Colon (tissue), 2 donors: ENCODE data around the gene FAM83B.
"Not testable (repeated sequence)": the region's sequence is repeated elsewhere in the genome, so short reads cannot be mapped to it uniquely, and the experiment has no call there.

Experiments
- FAIRE-seq: peaks from 2 replicates; lab custom pipeline; 2012; peaks lifted over from hg19 to GRCh38; lab: Jason Lieb, UNC
- donor health status: control.
- donor health status: control.

Gene FAM83B, protein sequence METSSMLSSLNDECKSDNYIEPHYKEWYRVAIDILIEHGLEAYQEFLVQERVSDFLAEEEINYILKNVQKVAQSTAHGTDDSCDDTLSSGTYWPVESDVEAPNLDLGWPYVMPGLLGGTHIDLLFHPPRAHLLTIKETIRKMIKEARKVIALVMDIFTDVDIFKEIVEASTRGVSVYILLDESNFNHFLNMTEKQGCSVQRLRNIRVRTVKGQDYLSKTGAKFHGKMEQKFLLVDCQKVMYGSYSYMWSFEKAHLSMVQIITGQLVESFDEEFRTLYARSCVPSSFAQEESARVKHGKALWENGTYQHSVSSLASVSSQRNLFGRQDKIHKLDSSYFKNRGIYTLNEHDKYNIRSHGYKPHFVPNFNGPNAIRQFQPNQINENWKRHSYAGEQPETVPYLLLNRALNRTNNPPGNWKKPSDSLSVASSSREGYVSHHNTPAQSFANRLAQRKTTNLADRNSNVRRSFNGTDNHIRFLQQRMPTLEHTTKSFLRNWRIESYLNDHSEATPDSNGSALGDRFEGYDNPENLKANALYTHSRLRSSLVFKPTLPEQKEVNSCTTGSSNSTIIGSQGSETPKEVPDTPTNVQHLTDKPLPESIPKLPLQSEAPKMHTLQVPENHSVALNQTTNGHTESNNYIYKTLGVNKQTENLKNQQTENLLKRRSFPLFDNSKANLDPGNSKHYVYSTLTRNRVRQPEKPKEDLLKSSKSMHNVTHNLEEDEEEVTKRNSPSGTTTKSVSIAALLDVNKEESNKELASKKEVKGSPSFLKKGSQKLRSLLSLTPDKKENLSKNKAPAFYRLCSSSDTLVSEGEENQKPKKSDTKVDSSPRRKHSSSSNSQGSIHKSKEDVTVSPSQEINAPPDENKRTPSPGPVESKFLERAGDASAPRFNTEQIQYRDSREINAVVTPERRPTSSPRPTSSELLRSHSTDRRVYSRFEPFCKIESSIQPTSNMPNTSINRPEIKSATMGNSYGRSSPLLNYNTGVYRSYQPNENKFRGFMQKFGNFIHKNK

DNA sequence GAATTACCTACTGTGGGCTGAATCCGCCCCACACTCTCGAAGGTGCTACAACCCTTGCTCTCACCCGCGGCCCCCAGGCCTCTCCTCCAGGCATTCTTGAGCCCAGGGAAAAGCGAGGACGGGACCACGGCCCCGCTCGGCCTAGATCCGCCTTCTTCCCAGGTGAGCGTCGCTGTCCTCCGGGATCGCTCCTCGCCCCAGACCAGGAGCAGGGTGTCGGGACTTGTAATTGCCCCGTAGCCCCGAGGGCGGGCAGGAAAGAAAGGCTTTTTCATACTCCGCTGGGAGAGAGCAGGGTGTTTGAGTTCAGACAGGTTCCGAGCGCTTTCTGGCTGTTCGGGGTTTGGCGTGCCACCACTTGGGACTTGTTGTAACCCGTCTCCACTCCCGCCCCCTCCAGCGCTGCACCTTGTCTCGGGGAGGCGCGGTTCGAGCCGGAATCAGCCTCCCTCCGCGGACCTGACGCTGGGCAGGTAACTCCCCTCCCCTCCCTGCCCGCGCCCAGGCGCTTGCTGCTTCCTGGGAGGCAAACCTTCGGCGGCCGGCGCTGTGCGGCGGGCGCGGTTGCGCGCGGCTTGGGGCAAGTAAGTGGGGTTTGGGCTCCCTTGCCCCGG is at the start of gene FAM83B:
Gene FAM83B (plus strand): TSS at position 529 of the 614 bp plus-strand sequence. CDS start 23,476 bp downstream, outside the sequence.
- no peak for FAIRE-seq

DNA sequence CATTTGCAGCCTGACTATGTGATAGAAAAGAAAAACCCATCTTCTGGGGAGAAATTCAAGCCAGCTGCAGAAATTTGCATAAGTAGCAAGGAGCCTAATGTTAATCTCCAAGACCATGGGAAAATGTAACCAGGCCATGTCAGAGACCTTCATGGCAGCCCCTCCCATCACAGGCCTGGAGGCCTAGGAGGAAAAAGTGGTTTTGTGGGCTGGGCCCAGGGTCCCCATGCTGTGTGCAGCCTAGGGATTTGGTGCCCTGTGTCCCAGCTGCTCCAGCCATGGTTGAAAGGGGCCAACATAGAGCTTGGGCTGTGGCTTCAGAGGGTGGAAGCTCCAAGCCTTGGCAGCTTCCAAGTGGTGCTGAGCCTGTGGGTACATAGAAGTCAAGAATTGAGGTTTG is 49.7 kb upstream of the FAM83B start:
- not testable (repeated sequence) for FAIRE-seq

DNA sequence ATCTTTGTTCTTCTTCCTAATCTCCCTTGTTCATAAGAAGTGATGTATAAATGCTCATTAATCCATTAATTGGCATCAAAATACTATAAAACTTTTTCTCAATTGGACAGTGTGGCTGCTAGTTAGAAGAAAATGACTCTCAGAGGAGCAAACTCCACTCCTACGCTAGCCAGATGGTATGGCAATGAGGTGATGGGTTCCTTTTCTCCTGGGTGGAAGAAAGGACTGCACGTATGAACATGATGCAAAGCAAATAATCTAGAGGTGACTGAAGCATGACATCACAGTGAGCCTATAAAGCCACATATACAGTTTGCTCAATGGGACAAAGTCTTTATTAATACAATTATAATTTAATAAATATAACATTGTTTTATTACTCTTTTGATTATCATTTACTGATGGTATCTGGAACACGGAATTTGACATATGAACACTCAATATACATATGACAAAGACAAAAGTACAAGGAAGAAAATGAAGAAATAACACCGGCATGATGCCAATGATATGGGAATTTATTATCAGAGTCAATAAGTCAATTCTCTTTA is 46.4 kb upstream of the FAM83B start:
- no peak for FAIRE-seq

DNA sequence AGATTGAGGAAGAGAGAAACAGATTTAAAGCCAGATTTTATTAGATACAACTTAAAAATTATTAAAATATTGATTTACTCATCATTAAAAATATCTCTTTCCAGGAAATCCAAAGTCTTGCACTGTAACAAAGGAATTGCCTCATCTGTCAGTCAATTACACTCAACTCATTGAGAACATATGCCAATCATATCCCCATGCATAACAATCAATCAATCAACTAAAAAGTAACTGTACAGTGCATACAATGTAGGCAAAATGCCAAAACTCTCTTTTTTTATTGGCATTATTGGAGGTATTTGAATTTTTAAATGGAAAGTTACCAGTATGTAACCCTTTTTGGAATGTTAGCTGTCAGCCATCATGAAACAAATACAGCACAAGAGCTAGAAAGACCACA is 45.3 kb upstream of the FAM83B start:
- FAIRE-seq: no peak

DNA sequence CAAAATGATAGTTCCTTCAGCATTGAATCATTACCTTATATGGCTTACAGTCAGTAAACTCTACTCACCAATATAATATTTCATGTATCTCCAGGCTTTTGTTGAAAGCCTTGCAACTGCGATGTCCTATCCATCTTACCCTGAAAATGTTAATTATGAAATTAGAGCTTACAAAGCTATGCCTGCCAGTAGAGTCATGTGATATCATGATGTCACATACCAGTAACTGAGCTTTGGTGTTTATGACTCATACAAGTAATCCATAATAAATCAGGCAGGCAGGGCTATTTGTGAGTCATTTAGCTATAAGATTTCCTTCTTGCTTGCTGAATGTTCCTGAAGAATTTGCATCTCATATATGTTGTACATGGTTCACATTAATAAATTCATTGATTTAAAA is 44.9 kb upstream of the FAM83B start:
- FAIRE-seq: no peak

DNA sequence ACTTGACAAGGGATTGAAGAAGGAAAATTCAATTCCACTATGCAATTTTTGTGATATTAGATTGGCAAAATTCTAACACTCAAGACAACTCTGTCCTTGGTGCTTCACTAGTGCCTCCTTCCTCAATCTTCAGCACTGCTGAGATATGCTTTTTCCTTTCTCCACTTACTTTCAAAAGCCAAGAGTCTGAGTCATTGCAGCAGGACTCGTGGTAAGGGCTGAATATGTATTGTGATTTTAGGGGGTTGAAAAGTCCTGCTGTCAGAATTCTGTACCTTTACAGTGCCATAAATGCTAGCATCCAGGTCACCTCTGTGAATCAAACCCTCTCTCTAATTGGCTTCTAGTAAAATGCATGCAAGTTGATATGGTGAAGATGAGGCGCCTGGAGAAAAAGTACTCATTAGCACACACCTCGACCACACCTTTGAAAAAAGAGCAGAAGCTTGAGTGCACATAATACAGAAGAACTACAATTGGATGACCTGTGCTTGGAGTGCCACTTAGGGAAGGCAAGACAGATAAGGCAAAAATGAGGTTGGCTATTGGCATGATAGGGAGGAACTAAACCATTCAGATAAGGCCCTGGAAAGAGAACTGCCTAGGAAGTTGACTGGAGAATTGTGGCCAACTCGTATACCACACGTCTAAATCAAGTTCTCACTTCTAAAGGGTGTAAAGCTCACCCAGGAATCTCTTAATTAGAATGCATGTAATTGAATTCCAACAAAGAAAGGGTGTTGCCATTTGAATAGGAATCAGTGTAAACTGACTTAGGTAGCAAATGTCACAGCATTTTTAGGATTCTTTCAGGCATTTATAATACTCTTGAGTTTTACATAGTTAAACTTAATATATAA is 43.6 kb upstream of the FAM83B start:
- no peak for FAIRE-seq

DNA sequence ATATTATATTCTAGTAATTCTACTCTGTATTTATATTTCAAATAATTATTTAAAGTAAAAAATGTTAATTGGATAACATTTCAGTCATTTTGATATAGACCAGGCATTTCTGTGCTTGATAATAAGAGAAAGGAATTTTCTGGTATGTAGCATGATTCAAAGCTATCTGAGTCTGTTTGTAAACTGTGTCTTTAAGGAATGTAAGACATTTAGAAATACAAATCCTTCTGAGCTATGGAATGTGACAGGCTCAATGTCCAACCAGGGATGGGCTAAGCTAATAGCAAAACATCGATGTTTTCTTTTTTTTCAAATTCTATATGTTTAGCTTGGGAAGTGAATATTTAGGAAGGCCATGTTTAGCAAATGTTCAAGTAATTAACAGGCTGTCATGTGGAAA is 41.5 kb upstream of the FAM83B start:
- FAIRE-seq: no peak

DNA sequence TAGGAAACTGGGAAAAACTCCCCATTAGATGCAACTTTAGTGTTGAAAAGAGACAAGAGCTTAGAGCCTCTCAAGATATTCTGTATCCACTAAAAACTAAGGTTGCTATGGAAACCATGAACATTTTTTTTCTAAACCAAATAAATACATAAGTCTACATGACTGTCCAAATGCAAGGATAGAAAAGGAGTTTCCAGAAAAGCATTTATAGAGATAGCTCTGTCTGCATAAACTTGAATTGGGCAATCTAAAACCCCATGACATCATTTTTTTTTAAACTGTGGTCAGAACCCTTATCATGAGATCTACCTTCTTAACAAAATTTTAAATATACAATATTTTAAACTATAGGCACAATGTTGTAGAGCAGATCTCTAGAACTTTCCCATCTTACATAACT is 36.4 kb upstream of the FAM83B start:
- no peak for FAIRE-seq

DNA sequence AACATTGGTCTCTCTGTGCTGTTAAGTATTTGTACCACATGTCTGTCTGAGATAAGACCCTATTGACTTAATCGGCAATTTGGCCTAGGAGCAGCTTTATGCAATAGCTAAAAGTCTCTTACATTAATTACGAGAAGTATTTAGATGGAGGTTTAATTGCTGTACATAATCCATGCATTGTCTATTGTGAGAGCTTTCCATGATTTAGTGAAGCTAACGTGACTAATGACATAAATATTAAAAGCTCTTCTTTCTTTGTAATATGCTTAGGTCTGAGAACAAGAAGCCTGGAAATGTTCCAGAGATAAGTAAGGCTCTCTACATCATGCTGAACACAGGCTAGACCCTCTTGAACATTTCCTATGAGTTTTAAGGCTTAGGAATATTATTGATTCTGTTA is 32.7 kb upstream of the FAM83B start:
- FAIRE-seq: no peak

DNA sequence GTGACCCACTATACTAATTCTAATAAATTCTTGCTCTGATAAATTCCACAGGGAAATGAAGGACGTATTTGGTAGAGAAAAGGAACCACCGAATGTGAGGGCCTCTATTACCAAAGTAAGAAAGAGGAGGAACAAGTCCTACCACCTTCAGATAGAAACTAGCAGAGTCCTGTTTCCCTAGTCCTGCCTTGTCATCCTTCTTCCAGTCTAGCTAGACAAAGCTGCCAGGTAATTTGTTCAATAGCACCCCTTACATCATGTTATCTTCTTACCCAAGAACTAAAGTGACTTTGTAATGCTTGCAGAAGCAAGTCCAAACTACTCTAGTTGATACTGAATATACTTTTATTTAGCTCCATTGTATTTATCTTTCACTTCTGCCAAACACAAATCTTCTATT is 29.3 kb upstream of the FAM83B start:
- no peak for FAIRE-seq

DNA sequence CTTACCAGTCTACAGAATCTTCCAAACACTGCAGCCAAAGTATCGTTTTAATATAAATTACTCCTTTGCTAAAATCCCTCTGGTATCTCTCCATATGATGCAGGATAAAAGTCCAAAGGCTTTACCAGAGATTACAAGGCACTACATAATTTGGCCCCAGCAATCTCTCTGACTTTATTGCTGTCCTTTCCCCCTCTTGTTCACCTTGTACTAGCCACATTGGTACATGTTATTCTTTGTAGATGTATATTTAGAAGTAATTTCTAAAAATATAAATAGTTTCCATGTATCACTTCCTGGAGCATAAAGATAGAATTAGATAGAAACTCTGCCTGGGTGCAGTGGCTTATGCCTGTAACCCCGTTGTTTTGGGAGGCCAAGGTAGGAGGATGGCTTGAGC is 28.7 kb upstream of the FAM83B start:
- no peak for FAIRE-seq

DNA sequence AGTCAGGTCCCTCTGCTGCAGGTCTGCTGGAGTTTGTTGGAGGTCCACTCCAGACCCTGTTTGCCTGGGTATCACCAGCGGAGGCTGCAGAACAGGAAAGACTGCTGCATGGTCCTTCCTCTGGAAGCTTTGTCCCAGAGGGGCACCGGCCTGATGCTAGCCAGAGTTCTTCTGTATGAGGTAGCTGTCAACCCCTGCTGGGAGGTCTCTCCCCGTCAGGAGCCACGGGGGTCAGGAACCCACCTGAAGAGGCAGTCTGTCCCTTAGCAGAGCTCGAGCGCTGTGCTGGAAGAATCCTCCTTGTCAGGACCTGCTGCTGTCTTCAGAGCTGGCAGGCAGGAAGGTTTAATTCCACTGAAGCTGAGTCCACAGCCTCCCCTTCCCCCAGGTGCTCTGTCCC is 22.3 kb upstream of the FAM83B start:
- not testable (repeated sequence) for FAIRE-seq

DNA sequence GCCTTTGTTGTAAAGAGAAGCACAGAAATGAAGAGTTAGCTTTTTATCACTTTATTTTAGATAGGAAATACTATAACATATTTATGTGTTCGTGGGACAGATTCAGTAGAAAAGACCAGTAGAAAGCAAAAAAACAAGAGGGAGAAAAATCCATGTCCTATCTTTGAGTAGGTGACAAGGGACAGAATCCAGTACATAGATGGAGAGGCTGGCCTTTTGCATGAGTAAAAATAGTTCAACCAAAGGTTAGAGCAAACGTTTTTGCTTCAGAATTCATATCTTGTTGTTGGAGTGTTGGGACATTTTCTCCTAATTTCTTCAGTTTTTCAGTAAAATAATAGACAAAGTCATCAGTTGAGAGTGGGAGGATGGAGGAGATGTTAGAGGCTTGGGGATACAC is 19.6 kb upstream of the FAM83B start:
- FAIRE-seq: no peak

DNA sequence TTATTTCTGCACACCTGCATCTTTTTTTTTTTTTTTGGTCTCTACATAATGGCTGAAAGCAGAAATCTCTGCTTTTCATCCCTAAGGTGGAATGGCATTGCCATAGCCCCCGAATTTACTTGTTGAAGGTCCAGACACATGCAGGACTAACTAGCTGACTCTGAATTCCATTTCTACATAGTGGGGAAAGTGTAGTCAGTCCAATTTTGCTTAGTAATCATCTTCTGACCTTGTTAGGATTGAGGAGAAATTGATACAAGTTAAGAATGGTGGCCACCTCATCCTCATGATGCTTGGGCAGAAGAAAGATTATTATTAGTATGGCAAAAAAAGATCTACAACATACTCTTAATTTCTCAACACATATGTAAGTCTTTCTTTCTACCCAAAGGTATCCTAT is 16.4 kb upstream of the FAM83B start:
- no peak for FAIRE-seq

DNA sequence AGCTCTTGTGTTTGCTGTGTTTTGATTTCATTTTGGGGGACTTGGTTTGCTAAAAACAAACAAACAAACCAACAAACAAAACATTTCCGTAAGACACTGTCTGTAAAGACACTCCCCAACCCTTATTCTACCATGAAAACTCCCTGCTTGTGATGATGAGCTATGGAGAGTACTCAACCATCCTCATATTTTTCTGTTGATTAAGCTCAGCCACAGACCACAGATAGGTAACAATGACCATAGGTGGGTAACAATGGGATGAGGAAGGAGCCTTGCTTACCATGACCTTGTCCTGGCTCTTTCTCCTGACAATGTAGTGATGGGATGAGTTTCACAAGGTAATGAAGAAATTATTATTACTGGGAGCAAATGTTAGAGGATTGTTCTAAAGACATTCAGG is 11.4 kb upstream of the FAM83B start:
- FAIRE-seq: no peak

DNA sequence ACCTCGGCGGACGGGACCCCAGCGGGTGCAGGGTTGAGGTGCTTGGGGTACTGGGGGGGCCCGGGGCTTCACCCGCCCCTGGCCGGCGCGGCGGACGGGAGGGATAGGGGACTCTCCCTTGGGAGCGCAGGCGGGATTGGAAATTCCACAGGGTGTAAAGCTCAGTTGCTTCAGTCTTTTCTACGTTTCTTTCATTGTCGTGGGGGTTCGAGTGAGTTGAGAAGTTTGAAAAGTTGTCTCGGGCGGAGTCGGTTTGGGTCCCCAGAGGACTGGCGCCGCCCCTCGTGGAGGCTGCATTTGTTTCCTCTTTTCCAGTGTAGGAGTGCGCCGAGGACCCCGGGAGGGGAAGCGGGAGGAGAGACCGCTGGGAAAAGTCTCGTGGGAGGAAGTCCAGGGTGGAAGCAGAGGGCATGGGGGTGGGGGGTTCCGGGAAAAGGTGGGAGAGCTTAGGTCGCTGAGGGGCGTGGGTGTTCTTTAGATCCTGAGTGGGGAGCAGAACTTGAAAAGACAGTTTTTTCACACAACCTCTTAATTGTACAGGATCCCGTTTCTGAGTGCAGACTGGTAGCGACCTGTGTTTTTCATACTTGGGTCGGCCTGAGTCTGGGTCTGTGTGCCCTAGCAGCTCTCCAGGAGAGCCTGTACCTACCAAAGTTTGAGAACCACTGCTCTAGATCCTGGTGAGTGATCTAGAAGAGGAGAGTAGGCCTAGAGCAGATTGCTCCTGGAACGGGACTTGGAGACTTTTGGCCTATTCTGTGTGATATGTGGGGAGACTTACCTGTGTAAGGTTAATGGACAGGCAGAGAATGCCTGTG is 495 bp downstream of the FAM83B start:
- FAIRE-seq: no peak

DNA sequence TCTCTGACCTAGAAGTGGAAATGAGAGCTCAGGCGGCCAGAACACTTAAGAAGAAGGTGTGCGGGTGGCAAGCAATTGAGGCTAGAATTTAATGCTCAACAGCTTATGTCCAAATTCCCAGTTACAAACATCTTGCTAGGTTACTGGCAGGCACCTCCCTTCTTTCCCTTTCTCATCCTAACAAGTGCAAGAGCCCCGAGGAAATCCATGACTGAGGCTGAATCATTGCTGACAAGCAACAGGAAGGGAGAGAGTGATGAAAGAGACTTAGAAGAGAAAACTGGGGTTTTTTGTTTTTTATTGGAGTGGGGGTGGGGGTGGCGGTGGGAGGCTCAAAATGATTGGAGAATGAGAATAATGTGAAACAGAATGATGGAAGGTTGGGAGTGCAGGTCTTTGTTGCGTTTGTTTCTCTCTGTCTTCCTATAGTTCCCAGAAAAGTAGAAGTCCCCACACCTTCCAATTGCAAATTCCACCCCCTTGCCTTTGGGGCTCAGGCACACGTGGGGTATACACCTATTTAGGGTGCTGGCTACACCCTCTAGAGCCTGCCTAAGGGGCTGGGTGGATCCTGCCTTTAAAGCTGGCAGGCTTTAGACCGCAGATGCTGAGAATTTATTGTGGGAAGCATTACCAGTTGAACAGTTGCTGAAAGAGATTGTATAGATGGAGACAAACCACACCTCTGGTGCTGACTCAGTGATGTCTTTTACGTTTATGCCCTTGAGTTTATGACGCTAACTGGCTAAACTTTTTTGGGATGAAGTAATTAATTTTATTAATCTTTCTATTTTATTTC is 1.4 kb downstream of the FAM83B start:
- FAIRE-seq: no peak

DNA sequence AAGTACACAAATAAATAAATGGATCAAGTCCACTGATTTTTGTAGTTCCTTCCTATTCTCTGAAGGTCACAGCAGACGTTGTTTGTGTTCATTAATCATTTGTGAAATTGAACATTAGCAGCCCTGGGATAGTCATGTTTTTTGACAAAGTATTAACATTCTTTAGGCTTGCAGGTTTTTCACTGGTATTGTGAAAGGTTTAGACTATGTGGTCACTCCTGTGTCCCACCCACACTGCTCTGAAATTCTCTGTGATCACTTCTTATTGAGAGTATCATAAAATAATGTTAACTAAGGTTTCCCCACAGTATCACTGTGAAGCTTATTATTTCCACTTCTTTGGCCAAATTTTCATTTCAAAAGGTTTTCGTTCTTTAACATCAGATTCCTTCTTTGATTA is 3.5 kb downstream of the FAM83B start:
- no peak for FAIRE-seq

DNA sequence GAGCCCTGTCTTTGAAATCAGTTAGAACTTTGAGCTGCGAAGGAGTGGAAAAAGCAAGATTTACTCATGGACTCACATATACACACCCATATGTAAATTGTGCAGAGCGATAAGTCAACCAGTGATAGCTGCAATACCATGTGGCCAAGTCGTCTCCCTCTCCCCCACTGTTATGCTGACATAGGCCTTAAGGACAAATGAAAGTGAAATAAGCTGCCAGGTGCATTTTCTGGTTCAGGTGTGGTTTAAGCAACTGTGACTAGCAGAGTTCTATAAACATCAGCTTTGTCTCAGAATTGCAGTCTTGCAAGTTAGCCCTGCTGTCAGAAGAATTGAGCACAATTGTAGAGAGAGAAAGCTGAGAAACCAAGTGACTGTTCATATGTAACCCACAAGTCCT is 9.6 kb downstream of the FAM83B start:
- FAIRE-seq: peak; percentile 36

DNA sequence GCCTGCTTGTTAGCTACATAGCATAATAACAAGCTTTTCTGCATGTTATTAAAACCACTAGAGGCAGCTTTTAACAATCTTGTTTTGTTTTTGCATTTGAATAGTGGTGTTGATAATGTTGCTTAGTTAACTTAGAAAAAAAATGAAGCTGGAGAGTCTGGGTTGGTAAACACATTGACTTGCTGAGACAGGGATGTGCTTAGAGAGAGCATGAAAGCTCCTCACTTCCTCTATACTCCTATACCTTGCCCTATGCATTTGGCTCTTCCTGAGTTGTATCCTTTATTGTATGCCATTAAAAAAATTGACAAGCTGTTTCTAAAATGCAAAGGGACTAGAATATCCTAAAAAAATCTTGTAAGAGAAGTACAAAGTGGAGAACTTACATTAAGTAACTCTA is 13.6 kb downstream of the FAM83B start:
- no peak for FAIRE-seq
